Astrocyte (in vitro differentiated cells and primary cell): ENCODE measurements around the gene ZCCHC24. TPM values are rescaled to one million over a fixed set of nuclear protein-coding genes. Genes with fewer than 3 reads are reported as not detected.

ENCODE experiments used
- DNase-seq: peaks from one replicate; pipeline ENCODE4 v3.0.0-alpha.2; 2010; ENCODE audit warnings: low read depth
- FAIRE-seq: peaks from 2 replicates; lab custom pipeline; 2011; peaks lifted over from hg19 to GRCh38; lab: Jason Lieb, UNC
- H2AFZ ChIP-seq: 2 replicates; pipeline ENCODE4 v1.6.0; 2012; ENCODE audit warnings: low read depth, low read length, inconsistent platforms
- H3K27ac ChIP-seq: 2 replicates; pipeline ENCODE4 v1.5.1; 2011; ENCODE audit warnings: low read depth, low read length, inconsistent platforms
- H3K27me3 ChIP-seq: 2 replicates; pipeline ENCODE4 v1.6.0; 2011; ENCODE audit warnings: low read length, inconsistent platforms; ENCODE audit not compliant: insufficient read depth
- H3K36me3 ChIP-seq: 2 replicates; pipeline ENCODE4 v1.5.1; 2011; ENCODE audit warnings: low read length, inconsistent platforms; ENCODE audit not compliant: insufficient read depth
- H3K4me1 ChIP-seq: 2 replicates; pipeline ENCODE4 v1.5.1; 2011; ENCODE audit warnings: low read length, inconsistent platforms; ENCODE audit not compliant: insufficient read depth
- H3K4me2 ChIP-seq: 2 replicates; pipeline ENCODE4 v1.6.0; 2012; ENCODE audit warnings: low read length, inconsistent platforms
- H3K4me3 ChIP-seq: 2 replicates; pipeline ENCODE4 v1.5.1; 2011; ENCODE audit warnings: low read depth, mild to moderate bottlenecking, low read length, inconsistent platforms; ENCODE audit not compliant: insufficient read depth
- H3K79me2 ChIP-seq: 2 replicates; pipeline ENCODE4 v1.6.0; 2012; ENCODE audit warnings: mild to moderate bottlenecking, low read length, inconsistent platforms; ENCODE audit not compliant: insufficient read depth
- H3K9ac ChIP-seq: 2 replicates; pipeline ENCODE4 v1.6.0; 2012; ENCODE audit warnings: mild to moderate bottlenecking, low read length, inconsistent platforms
- H3K9me3 ChIP-seq: 2 replicates; pipeline ENCODE4 v1.5.1; 2012; ENCODE audit warnings: low read depth, mild to moderate bottlenecking, low read length, inconsistent platforms; ENCODE audit not compliant: insufficient read depth
- H4K20me1 ChIP-seq: 2 replicates; pipeline ENCODE4 v1.6.0; 2012; ENCODE audit warnings: low read length, inconsistent platforms; ENCODE audit not compliant: insufficient read depth
- H3K27ac Mint-ChIP-seq: one replicate; pipeline ENCODE4 v1.8.0; 2021; ENCODE audit warnings: mild to moderate bottlenecking, mixed read lengths; ENCODE audit not compliant: unreplicated experiment
- H3K27me3 Mint-ChIP-seq: one replicate; pipeline ENCODE4 v1.8.0; 2021; ENCODE audit warnings: low read depth, mixed read lengths; ENCODE audit not compliant: unreplicated experiment
- H3K36me3 Mint-ChIP-seq: one replicate; pipeline ENCODE4 v1.8.0; 2021; ENCODE audit warnings: low read depth, mixed read lengths; ENCODE audit not compliant: unreplicated experiment
- H3K4me1 Mint-ChIP-seq: one replicate; pipeline ENCODE4 v1.8.0; 2021; ENCODE audit warnings: low read depth, mixed read lengths; ENCODE audit not compliant: unreplicated experiment
- H3K4me3 Mint-ChIP-seq: one replicate; pipeline ENCODE4 v1.8.0; 2021; ENCODE audit warnings: mild to moderate bottlenecking, moderate library complexity, mixed read lengths; ENCODE audit not compliant: unreplicated experiment
- H3K9me3 Mint-ChIP-seq: one replicate; pipeline ENCODE4 v1.8.0; 2021; ENCODE audit warnings: mild to moderate bottlenecking, mixed read lengths; ENCODE audit not compliant: unreplicated experiment
- CTCF ChIP-seq: IDR thresholded peaks from 2 replicates; pipeline ENCODE4 v1.5.1; 2011; ENCODE audit warnings: low read depth, mild to moderate bottlenecking, inconsistent platforms, low read length, moderate library complexity; ENCODE audit not compliant: insufficient read depth
- EZH2 ChIP-seq: IDR thresholded peaks from 2 replicates; pipeline ENCODE4 v1.6.1; 2012; ENCODE audit warnings: mild to moderate bottlenecking, low read length, inconsistent platforms; ENCODE audit not compliant: insufficient read depth
- total RNA-seq: library from RNA; stranded (reverse); gene quantifications from 2 replicates; pipeline ENCODE4 v1.2.1, GENCODE V29; 2021

ZCCHC24 gene
- total RNA-seq, 1 donor from 2014 or later: 21.4 TPM

GRCh38 chr10:79335094-79335469, 110.3 kb downstream of the ZCCHC24 start:
- no peaks in the 10 kb centered on the region for H3K9me3 ChIP-seq
- FAIRE-seq: no peak
- peaks cover 12% of the 10 kb centered on the region for H3K9me3 Mint-ChIP-seq
- peaks cover 8% of the 10 kb centered on the region for H3K27me3 Mint-ChIP-seq
- no peaks in the 10 kb centered on the region for H3K36me3 Mint-ChIP-seq
- no peak for TF ChIP-seq CTCF
- no peak for TF ChIP-seq EZH2
- H3K27me3 ChIP-seq: no peaks in the 10 kb centered on the region
- H3K79me2 ChIP-seq: no peaks in the 10 kb centered on the region
- H3K9ac ChIP-seq: no peak overlapping the region
- no peak overlapping the region for H3K27ac ChIP-seq
- H3K4me2 ChIP-seq: no peak overlapping the region
- H3K4me3 ChIP-seq: no peak overlapping the region
- H3K4me1 Mint-ChIP-seq: peaks cover 10% of the 10 kb centered on the region
- H3K4me1 ChIP-seq: peaks cover 10% of the 10 kb centered on the region
- no peaks in the 10 kb centered on the region for H4K20me1 ChIP-seq
- H3K27ac Mint-ChIP-seq: no peak overlapping the region
- DNase-seq: no peak
- H2AFZ ChIP-seq: no peak overlapping the region
- H3K4me3 Mint-ChIP-seq: no peak overlapping the region
- no peaks in the 10 kb centered on the region for H3K36me3 ChIP-seq

DNA sequence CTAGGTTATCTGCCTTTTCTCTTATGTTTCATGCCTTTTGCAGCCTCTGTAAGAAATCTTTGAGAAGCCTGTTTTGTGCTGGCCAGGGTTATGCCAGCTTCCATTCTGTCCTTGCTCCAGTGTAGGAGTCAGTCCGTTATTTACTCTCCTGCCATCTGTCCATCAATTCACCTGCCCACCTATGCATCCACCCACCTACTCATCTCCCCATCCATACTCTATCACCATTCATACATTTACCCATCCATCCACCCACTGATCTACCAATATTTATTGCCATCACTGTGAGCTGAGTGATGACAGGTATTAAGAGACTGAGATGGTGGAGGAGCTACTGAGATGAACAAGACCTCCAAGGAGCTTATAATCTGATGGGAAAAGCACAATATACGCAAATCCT, 110.9 kb downstream of the ZCCHC24 start:
- Mint-ChIP-seq H3K27ac (no peak overlapping the region), H3K36me3 (no peaks in the 10 kb centered on the region), H3K9me3 (peaks cover 12% of the 10 kb centered on the region), H3K4me3 (no peak overlapping the region), H3K4me1 (peaks cover 10% of the 10 kb centered on the region), H3K27me3 (peaks cover 8% of the 10 kb centered on the region)
- Histone ChIP-seq H3K27ac (no peak overlapping the region), H4K20me1 (no peaks in the 10 kb centered on the region), H3K36me3 (no peaks in the 10 kb centered on the region), H3K4me1 (peaks cover 10% of the 10 kb centered on the region), H2AFZ (no peak overlapping the region), H3K4me2 (no peak overlapping the region), H3K79me2 (no peaks in the 10 kb centered on the region), H3K27me3 (no peaks in the 10 kb centered on the region), H3K4me3 (no peak overlapping the region), H3K9me3 (no peaks in the 10 kb centered on the region), H3K9ac (no peak overlapping the region)
- FAIRE-seq (no peak), DNase-seq (no peak)
- no peak for TF ChIP-seq CTCF
- TF ChIP-seq EZH2: no peak

GRCh38 chr10:79333513-79333912, 111.9 kb downstream of the ZCCHC24 start:
- H3K27ac ChIP-seq: peak overlapping the region; percentile 29
- FAIRE-seq: no peak

More at GRCh38 chr10:79333513-79333912, 111.9 kb downstream of the ZCCHC24 start:
- no peaks in the 10 kb centered on the region for H3K27me3 ChIP-seq
- H3K4me1 Mint-ChIP-seq: peaks cover 10% of the 10 kb centered on the region
- H3K9ac ChIP-seq: no peak overlapping the region
- H4K20me1 ChIP-seq: no peaks in the 10 kb centered on the region
- H3K36me3 ChIP-seq: no peaks in the 10 kb centered on the region
- DNase-seq: peak; percentile 63
- H3K79me2 ChIP-seq: no peaks in the 10 kb centered on the region
- no peak overlapping the region for H3K27ac Mint-ChIP-seq
- no peak overlapping the region for H3K4me3 Mint-ChIP-seq
- H3K9me3 Mint-ChIP-seq: peaks cover 11% of the 10 kb centered on the region
- no peaks in the 10 kb centered on the region for H3K36me3 Mint-ChIP-seq
- H3K4me2 ChIP-seq: peak overlapping the region; percentile 24
- no peak overlapping the region for H3K4me3 ChIP-seq
- H3K9me3 ChIP-seq: no peaks in the 10 kb centered on the region
- TF ChIP-seq EZH2 (no peak), CTCF (no peak)
- no peak overlapping the region for H2AFZ ChIP-seq
- H3K27me3 Mint-ChIP-seq: peaks cover 4% of the 10 kb centered on the region
- H3K4me1 ChIP-seq: peaks cover 13% of the 10 kb centered on the region
